Heart left ventricle (tissue), 13 donors: ENCODE data around the gene CLSTN3.
A peak's percentile ranks its signal among the peaks of the same experiment; 100 is the strongest.

ENCODE experiments used
- CTCF ChIP-seq, 12 donors: fragments of 200-600 bp; sonication (generic) in 4 of 12; IDR thresholded peaks; one replicate each; pipeline versions ENCODE4 v1.5.0 to v1.8.0; 2018 to 2022; ENCODE audit warnings: antibody characterized with exemption in 12 of 12, mild to moderate bottlenecking in 5 of 12
- POLR2A ChIP-seq, 2 donors: fragments of 450-650 bp; IDR thresholded peaks; one replicate each; pipeline ENCODE4 v1.6.1; 2017; ENCODE audit warnings: antibody characterized with exemption in 2 of 2, mild to moderate bottlenecking in 2 of 2, moderate library complexity in 2 of 2
- donor health status: ischemic (EF 13 %, LVEDD 7.1; RV severe dilation, severe dysfunction).
- donor health status: DM: no; HTN: yes; CAD: no.
- donor health status: DM: no; HTN: no; CAD: no.
- donor health status: ischemic (EF 25% LVEDD 6.9; RV normal size, moderate dysfunction).
- donor health status: ischemic (EF 25% LVEDD 5.7; RV mildly dilated, moderate dysfunction).
- donor health status: ischemic (EF 35%, LVEDD 5.7; RV mildly dilated, moderate dysfunction).
- donor health status: nonischemic (EF 11% LVEDD 7.7; RV severe dilation, severe dysfunction).
- donor health status: DM: yes; HTN: yes; CAD: no.
- donor health status: PGD.
- donor health status: ischemic (EF 29% LVEDD 5.4; RV normal size, mild dysfunction).
- donor health status: nonischemic (EF 23%, LVEDD 6.1; RV moderate dilation, normal function).

DNA sequence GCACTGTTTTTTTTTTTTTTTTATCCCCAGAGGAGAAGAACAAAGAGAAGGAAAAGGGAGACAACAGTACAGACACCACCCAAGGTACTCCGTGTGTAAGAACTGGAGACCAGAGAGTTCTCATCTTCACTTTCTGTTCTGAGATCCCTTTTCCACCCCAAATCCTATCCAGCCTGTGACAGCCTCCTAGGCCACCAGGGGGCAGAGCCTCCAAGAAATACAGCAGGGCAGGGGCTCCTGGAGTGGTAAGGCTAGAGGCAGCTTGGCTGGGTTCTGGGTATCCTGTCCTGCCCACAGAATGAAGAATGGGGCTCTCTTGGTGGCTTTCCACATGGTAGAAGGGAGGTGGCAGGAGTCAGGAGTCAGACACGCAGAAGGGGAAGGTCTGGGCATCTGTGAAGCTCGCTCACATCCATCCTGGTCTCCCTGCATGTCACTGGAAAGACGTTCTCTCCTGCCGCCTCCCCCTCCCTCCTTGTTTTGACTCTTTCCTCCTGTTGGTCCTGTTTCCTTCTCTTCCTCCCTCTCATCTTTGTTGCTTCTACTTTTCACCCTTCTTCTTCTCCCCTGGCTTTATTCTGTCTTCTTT, 12.0 kb downstream of the CLSTN3 start:
- TF ChIP-seq POLR2A (IDR thresholded peaks at IDR 0.05): no peak
- peak; percentile 33 to 63 (median 44) for TF ChIP-seq CTCF (IDR thresholded peaks at IDR 0.05)
